Activated CD8-positive, alpha-beta T cell treated with anti-CD3 and anti-CD28 coated beads, Interleukin-2, amount 10 ng/mL, durations not matched to agents 7 days and 5 days (primary cell): ENCODE data around the gene MSMO1. TPM values are rescaled to one million over a fixed set of nuclear protein-coding genes. Genes with fewer than 3 reads are reported as not detected.
A peak's percentile ranks its signal among the peaks of the same experiment; 100 is the strongest.

Source experiments
- ATAC-seq: fragments of 150-1000 bp; cut with Tn5 transposase; one replicate; pipeline ENCODE4 v1.10.0; 2021; ENCODE audit warnings: moderate library complexity
- CTCF ChIA-PET: fragments of 350-600 bp; sonication (Branson Sonifier 250); formaldehyde crosslinking; loops from one replicate; lab custom pipeline; 2021; ENCODE audit warnings: antibody characterized with exemption; lab: Charles Lee
- POLR2A ChIA-PET: fragments of 350-600 bp; sonication (Branson Sonifier 250); formaldehyde crosslinking; loops from one replicate; lab custom pipeline; 2021; ENCODE audit warnings: antibody characterized with exemption; lab: Charles Lee
- DNase-seq: peaks from one replicate; pipeline ENCODE4 v3.0.0-alpha.2; 2020
- H3K27ac Mint-ChIP-seq: one replicate; pipeline ENCODE4 v1.8.0; 2021; ENCODE audit warnings: mild to moderate bottlenecking, mixed read lengths
- H3K27me3 Mint-ChIP-seq: one replicate; pipeline ENCODE4 v1.8.0; 2021; ENCODE audit warnings: low read depth, mixed read lengths
- H3K36me3 Mint-ChIP-seq: one replicate; pipeline ENCODE4 v1.8.0; 2021; ENCODE audit warnings: low read depth, mixed read lengths
- H3K4me1 Mint-ChIP-seq: one replicate; pipeline ENCODE4 v1.8.0; 2021; ENCODE audit warnings: low read depth, mixed read lengths
- H3K4me3 Mint-ChIP-seq: one replicate; pipeline ENCODE4 v1.8.0; 2021; ENCODE audit warnings: mild to moderate bottlenecking, mixed read lengths
- H3K9me3 Mint-ChIP-seq: one replicate; pipeline ENCODE4 v1.8.0; 2022; ENCODE audit warnings: mixed read lengths; ENCODE audit not compliant: insufficient read depth
- total RNA-seq, 2 experiments: library from RNA; stranded (reverse); gene quantifications; one replicate each; pipeline ENCODE4 v1.2.3, GENCODE V29; 2021

Gene MSMO1
- total RNA-seq, 2 experiments from 2014 or later: 47.4 to 51.6 TPM

GRCh38 chr4:165325732-165326512 lies 1.5 kb upstream of the MSMO1 start:
- ChIA-PET CTCF (interaction anchor here (1.5 to 2.0 kb wide), 3 partner anchors 11 to 213 kb away, joined by 6 to 13 read pairs (median 8); partner anchors contain the start of gene TMEM192), POLR2A (interaction anchor here (2.0 kb wide), 1 partner anchor 40 kb away, joined by 4 read pairs; no protein-coding TSS in a partner anchor)
- H3K36me3 Mint-ChIP-seq: peaks cover 32% of the 10 kb centered on the region
- DNase-seq (no peak), ATAC-seq (no peak)
- peaks cover 26% of the 10 kb centered on the region for H3K4me1 Mint-ChIP-seq
- H3K4me3 Mint-ChIP-seq: peak overlapping the region; percentile 35
- H3K27ac Mint-ChIP-seq: peak overlapping the region; percentile 60
- no peaks in the 10 kb centered on the region for H3K9me3 Mint-ChIP-seq
- H3K27me3 Mint-ChIP-seq: no peaks in the 10 kb centered on the region

GRCh38 chr4:165326831-165327210 lies 648 bp upstream of the MSMO1 start:
- no peak for ATAC-seq
- no peak overlapping the region for H3K27ac Mint-ChIP-seq

GRCh38 chr4:165328101-165328425 lies 594 bp downstream of the MSMO1 start:
- DNase-seq (no peak), ATAC-seq (peak; percentile 0)
- no peaks in the 10 kb centered on the region for H3K9me3 Mint-ChIP-seq
- H3K4me3 Mint-ChIP-seq: no peak overlapping the region
- POLR2A ChIA-PET: no interaction called here
- H3K36me3 Mint-ChIP-seq: peaks cover 42% of the 10 kb centered on the region
- peaks cover 45% of the 10 kb centered on the region for H3K4me1 Mint-ChIP-seq
- no peak overlapping the region for H3K27ac Mint-ChIP-seq
- CTCF ChIA-PET: interaction anchor here (1.2 to 2.0 kb wide), 2 partner anchors 119 to 215 kb away, joined by 4 to 13 read pairs; partner anchors contain the start of gene TMEM192
- no peaks in the 10 kb centered on the region for H3K27me3 Mint-ChIP-seq

More at GRCh38 chr4:165326831-165327210, 648 bp upstream of the MSMO1 start:
- CTCF ChIA-PET: interaction anchor here (0.9 to 2.0 kb wide), 3 partner anchors 25 to 214 kb away, joined by 3 to 13 read pairs (median 8); partner anchors contain the start of gene TMEM192
- Mint-ChIP-seq H3K36me3 (peaks cover 37% of the 10 kb centered on the region), H3K27me3 (no peaks in the 10 kb centered on the region), H3K9me3 (no peaks in the 10 kb centered on the region), H3K4me3 (no peak overlapping the region), H3K4me1 (peaks cover 35% of the 10 kb centered on the region)
- peak; percentile 48 for DNase-seq
- POLR2A ChIA-PET: interaction anchor here (0.6 to 1.0 kb wide), 4 partner anchors 32 to 122 kb away, joined by 3 read pairs; no protein-coding TSS in a partner anchor

- CTCF ChIA-PET: interaction anchor here (1.1 kb wide), 1 partner anchor 34 kb away, joined by 3 read pairs; no protein-coding TSS in a partner anchor
- DNase-seq (no peak), ATAC-seq (no peak)
- Mint-ChIP-seq H3K4me1 (peaks cover 45% of the 10 kb centered on the region), H3K36me3 (peaks cover 38% of the 10 kb centered on the region), H3K4me3 (no peak overlapping the region), H3K9me3 (no peaks in the 10 kb centered on the region), H3K27ac (no peak overlapping the region), H3K27me3 (no peaks in the 10 kb centered on the region)
- POLR2A ChIA-PET: no interaction called here
Observed at GRCh38 chr4:165328708-165329107, 1.2 kb downstream of the MSMO1 start.

- Mint-ChIP-seq H3K27ac (no peak overlapping the region), H3K4me1 (peaks cover 52% of the 10 kb centered on the region), H3K9me3 (no peaks in the 10 kb centered on the region), H3K4me3 (no peak overlapping the region), H3K36me3 (peaks cover 39% of the 10 kb centered on the region), H3K27me3 (no peaks in the 10 kb centered on the region)
- ChIA-PET POLR2A (no interaction called here), CTCF (interaction anchor here (1.1 to 2.4 kb wide), 4 partner anchors 12 to 217 kb away, joined by 3 to 13 read pairs (median 5); partner anchors contain the start of gene TMEM192)
- DNase-seq (no peak), ATAC-seq (no peak)
Observed at GRCh38 chr4:165330071-165330470, 2.6 kb downstream of the MSMO1 start.

GRCh38 chr4:165330666-165331065 lies 3.2 kb downstream of the MSMO1 start:
- H3K4me1 Mint-ChIP-seq: peaks cover 53% of the 10 kb centered on the region
- H3K27me3 Mint-ChIP-seq: no peaks in the 10 kb centered on the region
- H3K4me3 Mint-ChIP-seq: peak overlapping the region; percentile 35
- no peak for DNase-seq
- ATAC-seq: no peak
- H3K27ac Mint-ChIP-seq: peak overlapping the region; percentile 70
- ChIA-PET CTCF (interaction anchor here (1.1 to 2.4 kb wide), 4 partner anchors 12 to 218 kb away, joined by 3 to 13 read pairs (median 5); partner anchors contain the start of gene TMEM192), POLR2A (no interaction called here)
- no peaks in the 10 kb centered on the region for H3K9me3 Mint-ChIP-seq
- H3K36me3 Mint-ChIP-seq: peaks cover 44% of the 10 kb centered on the region

- Mint-ChIP-seq H3K4me1 (peaks cover 46% of the 10 kb centered on the region), H3K27ac (peak overlapping the region; percentile 70), H3K27me3 (no peaks in the 10 kb centered on the region), H3K9me3 (no peaks in the 10 kb centered on the region), H3K36me3 (peaks cover 44% of the 10 kb centered on the region), H3K4me3 (peak overlapping the region; percentile 20)
- POLR2A ChIA-PET: no interaction called here
- CTCF ChIA-PET: interaction anchor here (1.3 to 2.4 kb wide), 2 partner anchors 11 to 20 kb away, joined by 3 to 13 read pairs; no protein-coding TSS in a partner anchor
- no peak for DNase-seq
- ATAC-seq: no peak
Observed at GRCh38 chr4:165331359-165331758, 3.9 kb downstream of the MSMO1 start.

- no peak overlapping the region for H3K4me3 Mint-ChIP-seq
- ChIA-PET POLR2A (interaction anchor here (0.9 kb wide), 1 partner anchor 124 kb away, joined by 3 read pairs; no protein-coding TSS in a partner anchor), CTCF (interaction anchor here (1.3 to 2.4 kb wide), 3 partner anchors 11 to 200 kb away, joined by 3 to 13 read pairs (median 11); no protein-coding TSS in a partner anchor)
- H3K36me3 Mint-ChIP-seq: peaks cover 49% of the 10 kb centered on the region
- H3K27ac Mint-ChIP-seq: peak overlapping the region; percentile 12
- DNase-seq (no peak), ATAC-seq (no peak)
- H3K27me3 Mint-ChIP-seq: no peaks in the 10 kb centered on the region
- H3K9me3 Mint-ChIP-seq: no peaks in the 10 kb centered on the region
- H3K4me1 Mint-ChIP-seq: peaks cover 44% of the 10 kb centered on the region
Observed at GRCh38 chr4:165331823-165332222, 4.4 kb downstream of the MSMO1 start.

GRCh38 chr4:165332502-165332901 lies 5.0 kb downstream of the MSMO1 start:
- ATAC-seq (no peak), DNase-seq (no peak)
- ChIA-PET CTCF (interaction anchor here (1.6 to 2.3 kb wide), 2 partner anchors 201 to 219 kb away, joined by 10 to 11 read pairs; partner anchors contain the start of gene TMEM192), POLR2A (interaction anchor here (0.9 kb wide), 1 partner anchor 124 kb away, joined by 3 read pairs; no protein-coding TSS in a partner anchor)
- H3K4me1 Mint-ChIP-seq: peaks cover 44% of the 10 kb centered on the region
- no peaks in the 10 kb centered on the region for H3K9me3 Mint-ChIP-seq
- no peak overlapping the region for H3K4me3 Mint-ChIP-seq
- H3K27ac Mint-ChIP-seq: no peak overlapping the region
- H3K36me3 Mint-ChIP-seq: peaks cover 52% of the 10 kb centered on the region
- H3K27me3 Mint-ChIP-seq: no peaks in the 10 kb centered on the region

- POLR2A ChIA-PET: no interaction called here
- Mint-ChIP-seq H3K36me3 (peaks cover 64% of the 10 kb centered on the region), H3K27ac (no peak overlapping the region), H3K4me3 (no peak overlapping the region), H3K9me3 (no peaks in the 10 kb centered on the region), H3K27me3 (no peaks in the 10 kb centered on the region), H3K4me1 (peaks cover 38% of the 10 kb centered on the region)
- ATAC-seq (no peak), DNase-seq (no peak)
- CTCF ChIA-PET: interaction anchor here (1.3 to 1.7 kb wide), 2 partner anchors 8 to 221 kb away, joined by 3 to 4 read pairs; no protein-coding TSS in a partner anchor
Observed at GRCh38 chr4:165335163-165335703, 7.8 kb downstream of the MSMO1 start.

GRCh38 chr4:165336743-165337142 lies 9.3 kb downstream of the MSMO1 start:
- Mint-ChIP-seq H3K27ac (no peak overlapping the region), H3K36me3 (peaks cover 62% of the 10 kb centered on the region), H3K4me1 (peaks cover 23% of the 10 kb centered on the region), H3K4me3 (no peak overlapping the region), H3K9me3 (no peaks in the 10 kb centered on the region), H3K27me3 (no peaks in the 10 kb centered on the region)
- ChIA-PET CTCF (no interaction called here), POLR2A (no interaction called here)
- no peak for ATAC-seq
- no peak for DNase-seq
